Skeletal muscle tissue (tissue), 4 donors: ENCODE measurements around the gene TMEM95. TPM values are rescaled to one million over a fixed set of nuclear protein-coding genes. Genes with fewer than 3 reads are reported as not detected.

Source experiments
- H3K27ac ChIP-seq: one replicate; pipeline ENCODE4 v1.7.0; 2013; ENCODE audit warnings: mild to moderate bottlenecking, low read depth, low read length, inconsistent platforms
- H3K27me3 ChIP-seq, 3 donors: one replicate each; pipeline ENCODE4 v1.7.0; 2013; ENCODE audit warnings: low read length in 3 of 3; ENCODE audit not compliant: control insufficient read depth in 3 of 3, insufficient read depth in 3 of 3
- H3K36me3 ChIP-seq, 3 donors: one replicate each; pipeline ENCODE4 v1.7.0; 2013; ENCODE audit warnings: low read length in 3 of 3; ENCODE audit not compliant: control insufficient read depth in 3 of 3, insufficient read depth in 3 of 3
- H3K4me1 ChIP-seq, 3 donors: one replicate each; pipeline ENCODE4 v1.7.0; 2013; ENCODE audit warnings: low read length in 3 of 3, mild to moderate bottlenecking in 3 of 3; ENCODE audit not compliant: control insufficient read depth in 3 of 3, insufficient read depth in 3 of 3
- H3K4me3 ChIP-seq, 3 donors: one replicate each; pipeline ENCODE4 v1.7.0; 2013; ENCODE audit warnings: low read length in 3 of 3
- H3K9ac ChIP-seq, 3 donors: one replicate each; pipeline ENCODE4 v1.7.0; 2013; ENCODE audit warnings: low read length in 3 of 3, mild to moderate bottlenecking in 3 of 3, moderate library complexity in 2 of 3, low read depth in 1 of 3
- H3K9me3 ChIP-seq, 3 donors: one replicate each; pipeline ENCODE4 v1.7.0; 2013; ENCODE audit warnings: low read length in 3 of 3; ENCODE audit not compliant: control insufficient read depth in 3 of 3
- total RNA-seq: library from RNA; depleted of rRNA; stranded (reverse); fragments of >200 nt; gene quantifications from one replicate; pipeline ENCODE4 v1.2.3, GENCODE V29; 2014
- donor health status: Osteomylitis.

Gene TMEM95
- total RNA-seq, 1 donor from 2014 or later = not detected

GRCh38 chr17:7313890-7314718 is 40.9 kb upstream of the TMEM95 start:
- Histone ChIP-seq H3K36me3 (peaks cover 68 to 78% (median 74%) of the 10 kb centered on the region in 3 donors), H3K9ac (peak overlapping the region; percentile 83 to 93 (median 88)), H3K4me1 (peaks cover 53 to 63% (median 58%) of the 10 kb centered on the region in 3 donors), H3K27me3 (no peaks in the 10 kb centered on the region), H3K4me3 (peak overlapping the region; percentile 83 to 97 (median 92)), H3K27ac (peak overlapping the region; percentile 89), H3K9me3 (no peaks in the 10 kb centered on the region)

GRCh38 chr17:7314719-7315569 is 40.0 kb upstream of the TMEM95 start, which contains the start of gene GPS2:
GPS2 (minus strand) TSS chr17:7315360; CDS start chr17:7315052, 308 bp downstream.
- Histone ChIP-seq H3K27me3 (no peaks in the 10 kb centered on the region), H3K9ac (peak within 1 kb of the TSS; percentile 83 to 93 (median 88)), H3K4me1 (peaks cover 45 to 54% (median 49%) of the 10 kb centered on the region in 3 donors), H3K4me3 (peak within 1 kb of the TSS; percentile 83 to 97 (median 92)), H3K9me3 (no peaks in the 10 kb centered on the region), H3K27ac (peak within 1 kb of the TSS; percentile 89), H3K36me3 (peaks cover 64 to 74% (median 70%) of the 10 kb centered on the region in 3 donors)

- no peaks in the 10 kb centered on the region for H3K9me3 ChIP-seq
- peaks cover 38 to 47% (median 42%) of the 10 kb centered on the region in 3 donors for H3K4me1 ChIP-seq
- H3K4me3 ChIP-seq = peak overlapping the region; percentile 83 to 97 (median 92)
- H3K36me3 ChIP-seq = peaks cover 62 to 75% (median 71%) of the 10 kb centered on the region in 3 donors
- H3K9ac ChIP-seq = peak overlapping the region; percentile 80 to 93 (median 88)
- H3K27me3 ChIP-seq = no peaks in the 10 kb centered on the region
- H3K27ac ChIP-seq = peak overlapping the region; percentile 89
These were observed 39.3 kb upstream of the TMEM95 start for GRCh38 chr17:7315570-7316235.

- Histone ChIP-seq H3K9me3 (no peaks in the 10 kb centered on the region), H3K4me1 (peaks cover 31 to 34% (median 33%) of the 10 kb centered on the region in 3 donors), H3K9ac (no peak overlapping the region), H3K4me3 (no peak overlapping the region), H3K27me3 (no peaks in the 10 kb centered on the region), H3K27ac (no peak overlapping the region), H3K36me3 (peaks cover 66 to 75% (median 75%) of the 10 kb centered on the region in 3 donors)
These were observed 37.7 kb upstream of the TMEM95 start for GRCh38 chr17:7317161-7317803.

GRCh38 chr17:7318121-7318860 is 36.7 kb upstream of the TMEM95 start:
- Histone ChIP-seq H3K36me3 (peaks cover 66 to 75% (median 75%) of the 10 kb centered on the region in 3 donors), H3K27me3 (no peaks in the 10 kb centered on the region), H3K9ac (no peak overlapping the region), H3K9me3 (no peaks in the 10 kb centered on the region), H3K4me1 (peaks cover 21 to 24% (median 23%) of the 10 kb centered on the region in 3 donors), H3K4me3 (no peak overlapping the region), H3K27ac (no peak overlapping the region)

- H3K36me3 ChIP-seq = peaks cover 78 to 86% (median 83%) of the 10 kb centered on the region in 3 donors
- H3K27me3 ChIP-seq = no peaks in the 10 kb centered on the region
- no peak overlapping the region for H3K9ac ChIP-seq
- no peaks in the 10 kb centered on the region for H3K9me3 ChIP-seq
- H3K4me1 ChIP-seq = no peaks in the 10 kb centered on the region
- no peak overlapping the region for H3K4me3 ChIP-seq
- H3K27ac ChIP-seq = no peak overlapping the region
These were observed 33.5 kb upstream of the TMEM95 start for GRCh38 chr17:7321466-7321865.

- no peak overlapping the region for H3K27ac ChIP-seq
- no peaks in the 10 kb centered on the region for H3K27me3 ChIP-seq
- no peaks in the 10 kb centered on the region for H3K9me3 ChIP-seq
- no peak overlapping the region for H3K4me3 ChIP-seq
- peaks cover 76 to 84% (median 80%) of the 10 kb centered on the region in 3 donors for H3K36me3 ChIP-seq
- H3K9ac ChIP-seq = no peak overlapping the region
- peaks cover 3 to 5% (median 4%) of the 10 kb centered on the region in 3 donors for H3K4me1 ChIP-seq
These were observed 32.3 kb upstream of the TMEM95 start for GRCh38 chr17:7322520-7323194.

GRCh38 chr17:7323731-7324437 is 31.1 kb upstream of the TMEM95 start:
- Histone ChIP-seq H3K36me3 (peaks cover 64 to 72% (median 68%) of the 10 kb centered on the region in 3 donors), H3K4me3 (no peak overlapping the region), H3K4me1 (peaks cover 14 to 17% (median 16%) of the 10 kb centered on the region in 3 donors)

More at GRCh38 chr17:7323731-7324437, 31.1 kb upstream of the TMEM95 start:
- H3K9me3 ChIP-seq = no peaks in the 10 kb centered on the region
- H3K9ac ChIP-seq = no peak overlapping the region
- H3K27me3 ChIP-seq = no peaks in the 10 kb centered on the region
- no peak overlapping the region for H3K27ac ChIP-seq
